ENCODE results near the gene KMO. TPM values are rescaled to one million over a fixed set of nuclear protein-coding genes. Genes with fewer than 3 reads are reported as not detected.
A peak's percentile ranks its signal among the peaks of the same experiment; 100 is the strongest.

KMO gene
- total RNA-seq, 1 experiment from 2014 or later = 1.2 TPM

DNA sequence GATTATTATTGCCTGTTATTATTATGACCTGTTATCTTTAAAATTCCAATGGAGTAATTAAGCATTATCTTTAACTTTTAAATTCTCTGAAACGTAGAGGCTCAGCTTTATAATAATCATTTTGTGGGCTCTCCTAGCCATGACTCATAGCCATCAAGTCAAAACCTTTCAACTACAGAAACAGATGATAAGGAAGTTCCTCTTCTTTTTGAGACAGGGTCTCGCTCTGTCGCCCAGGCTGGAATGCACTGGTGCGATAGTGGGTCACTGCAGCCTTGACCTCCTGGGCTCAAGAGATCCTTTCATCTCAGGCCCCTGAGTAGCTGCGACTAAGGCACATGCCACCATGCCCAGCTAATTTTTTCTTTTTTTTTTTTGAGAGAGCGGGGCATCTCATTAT, 64.5 kb downstream of the KMO start:
- H3K4me1 Mint-ChIP-seq (ENCODE audit: insufficient read depth, unreplicated experiment) = peaks cover 41% of the 10 kb centered on the region
- no TSS peak for BruUV-seq (replicated peaks)

DNA sequence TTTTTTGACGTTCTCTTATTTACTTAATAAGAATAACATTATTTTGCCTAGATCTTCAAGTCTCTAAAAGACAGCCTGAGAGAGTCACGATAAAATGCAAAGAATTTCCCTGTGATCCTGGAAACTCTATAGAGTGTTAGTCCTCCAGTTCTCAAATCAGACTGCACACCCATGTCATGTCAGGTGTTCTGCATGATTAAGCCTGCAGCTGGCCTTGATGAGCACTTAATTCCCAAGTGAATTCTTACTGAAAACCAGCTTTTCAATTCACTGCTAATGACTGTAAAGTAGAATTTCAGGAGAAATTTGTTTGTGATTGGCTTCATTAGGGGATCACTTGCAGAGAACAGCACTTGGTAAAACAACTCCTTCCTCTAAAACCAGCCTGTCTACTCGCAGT, 66.1 kb downstream of the KMO start:
- DNase-seq (ENCODE audit: unreplicated experiment) = no peak
- intact Hi-C loops (cut with micrococcal nuclease) = loop anchor here (10.0 kb wide), 1 partner anchor 793 kb away; no protein-coding TSS in a partner anchor
- POLR2A ChIA-PET = interaction anchor here (1.3 to 2.0 kb wide), 3 partner anchors 8 to 69 kb away, joined by 4 to 6 read pairs (median 4); no protein-coding TSS in a partner anchor
- H3K4me1 Mint-ChIP-seq (ENCODE audit: insufficient read depth, unreplicated experiment) = peaks cover 41% of the 10 kb centered on the region
- no peaks in the 10 kb centered on the region for H3K27me3 Mint-ChIP-seq (ENCODE audit: insufficient read depth, unreplicated experiment)
- no TSS peak for BruUV-seq (replicated peaks)
- CTCF ChIA-PET = interaction anchor here (10.1 kb wide), 1 partner anchor 11 kb away, joined by 155 read pairs; no protein-coding TSS in a partner anchor
- peaks cover 82% of the 10 kb centered on the region for H3K36me3 Mint-ChIP-seq (ENCODE audit: insufficient read depth, unreplicated experiment)
- TF ChIP-seq, protein P1, sequence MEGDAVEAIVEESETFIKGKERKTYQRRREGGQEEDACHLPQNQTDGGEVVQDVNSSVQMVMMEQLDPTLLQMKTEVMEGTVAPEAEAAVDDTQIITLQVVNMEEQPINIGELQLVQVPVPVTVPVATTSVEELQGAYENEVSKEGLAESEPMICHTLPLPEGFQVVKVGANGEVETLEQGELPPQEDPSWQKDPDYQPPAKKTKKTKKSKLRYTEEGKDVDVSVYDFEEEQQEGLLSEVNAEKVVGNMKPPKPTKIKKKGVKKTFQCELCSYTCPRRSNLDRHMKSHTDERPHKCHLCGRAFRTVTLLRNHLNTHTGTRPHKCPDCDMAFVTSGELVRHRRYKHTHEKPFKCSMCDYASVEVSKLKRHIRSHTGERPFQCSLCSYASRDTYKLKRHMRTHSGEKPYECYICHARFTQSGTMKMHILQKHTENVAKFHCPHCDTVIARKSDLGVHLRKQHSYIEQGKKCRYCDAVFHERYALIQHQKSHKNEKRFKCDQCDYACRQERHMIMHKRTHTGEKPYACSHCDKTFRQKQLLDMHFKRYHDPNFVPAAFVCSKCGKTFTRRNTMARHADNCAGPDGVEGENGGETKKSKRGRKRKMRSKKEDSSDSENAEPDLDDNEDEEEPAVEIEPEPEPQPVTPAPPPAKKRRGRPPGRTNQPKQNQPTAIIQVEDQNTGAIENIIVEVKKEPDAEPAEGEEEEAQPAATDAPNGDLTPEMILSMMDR (IDR thresholded peaks at IDR 0.05; ENCODE audit: unreplicated experiment) = no peak
- no peaks in the 10 kb centered on the region for H3K9me3 Mint-ChIP-seq (ENCODE audit: unreplicated experiment)
- no peak overlapping the region for H3K27ac Mint-ChIP-seq (ENCODE audit: low read depth, unreplicated experiment)
- no peak overlapping the region for H3K4me3 Mint-ChIP-seq (ENCODE audit: unreplicated experiment)

More for the DNA sequence above, 64.5 kb downstream of the KMO start:
- peaks cover 69% of the 10 kb centered on the region for H3K36me3 Mint-ChIP-seq (ENCODE audit: insufficient read depth, unreplicated experiment)
- TF ChIP-seq, protein P1 (IDR thresholded peaks at IDR 0.05; ENCODE audit: unreplicated experiment) = no peak
- POLR2A ChIA-PET = interaction anchor here (0.6 to 2.0 kb wide), 5 partner anchors 10 to 246 kb away, joined by 3 to 6 read pairs (median 4); partner anchors contain the start of gene FH
- H3K4me3 Mint-ChIP-seq (ENCODE audit: unreplicated experiment) = no peak overlapping the region
- H3K9me3 Mint-ChIP-seq (ENCODE audit: unreplicated experiment) = no peaks in the 10 kb centered on the region
- no peak for DNase-seq (ENCODE audit: unreplicated experiment)
- intact Hi-C loops (cut with micrococcal nuclease) = loop anchor here (10.0 kb wide), 1 partner anchor 792 kb away; no protein-coding TSS in a partner anchor
- H3K27ac Mint-ChIP-seq (ENCODE audit: low read depth, unreplicated experiment) = peak overlapping the region; percentile 2
- H3K27me3 Mint-ChIP-seq (ENCODE audit: insufficient read depth, unreplicated experiment) = no peaks in the 10 kb centered on the region
- CTCF ChIA-PET = interaction anchor here (0.7 to 10.1 kb wide), 2 partner anchors 13 to 20 kb away, joined by 4 to 155 read pairs; no protein-coding TSS in a partner anchor

DNA sequence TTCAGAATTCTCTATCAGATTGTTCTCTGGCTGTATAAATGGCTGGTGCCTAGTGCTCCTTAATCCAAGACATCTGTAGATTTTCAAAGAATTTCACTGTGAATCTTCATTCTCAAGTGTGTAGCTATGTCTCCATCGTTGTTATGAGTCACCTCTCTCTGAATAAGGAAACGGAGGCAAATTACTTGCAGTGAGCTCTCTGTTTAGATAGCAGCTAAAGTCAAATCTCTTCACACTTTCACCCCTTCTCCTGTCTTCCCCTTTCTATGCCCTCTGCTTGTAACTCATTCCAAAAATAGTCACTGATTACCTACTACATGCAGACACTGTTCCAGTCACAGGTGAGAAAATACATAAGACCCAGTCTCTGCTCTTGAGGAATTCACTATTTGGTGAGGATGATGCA, 68.3 kb downstream of the KMO start:
- CTCF ChIA-PET = interaction anchor here (0.6 to 0.9 kb wide), 2 partner anchors 72 to 234 kb away, joined by 3 to 4 read pairs; no protein-coding TSS in a partner anchor
- peak overlapping the region; percentile 77 for H3K27ac Mint-ChIP-seq (ENCODE audit: low read depth, unreplicated experiment)
- POLR2A ChIA-PET = interaction anchor here (0.6 to 1.4 kb wide), 7 partner anchors 8 to 940 kb away, joined by 3 to 5 read pairs (median 3); no protein-coding TSS in a partner anchor
- no TSS peak for BruUV-seq (replicated peaks)
- H3K9me3 Mint-ChIP-seq (ENCODE audit: unreplicated experiment) = no peaks in the 10 kb centered on the region
- no peaks in the 10 kb centered on the region for H3K27me3 Mint-ChIP-seq (ENCODE audit: insufficient read depth, unreplicated experiment)
- peaks cover 69% of the 10 kb centered on the region for H3K36me3 Mint-ChIP-seq (ENCODE audit: insufficient read depth, unreplicated experiment)
- intact Hi-C loops (cut with micrococcal nuclease) = loop anchor here (1.0 kb wide), 1 partner anchor 8 kb away; no protein-coding TSS in a partner anchor
- DNase-seq (ENCODE audit: unreplicated experiment) = peak; percentile 58
- H3K4me3 Mint-ChIP-seq (ENCODE audit: unreplicated experiment) = no peak overlapping the region
- TF ChIP-seq, protein P1 (IDR thresholded peaks at IDR 0.05; ENCODE audit: unreplicated experiment) = no peak
- H3K4me1 Mint-ChIP-seq (ENCODE audit: insufficient read depth, unreplicated experiment) = peaks cover 52% of the 10 kb centered on the region

GRCh38 chr1:241603731-241604245, 71.6 kb downstream of the KMO start:
- Mint-ChIP-seq H3K27ac (ENCODE audit: low read depth, unreplicated experiment) (peak overlapping the region; percentile 77), H3K27me3 (ENCODE audit: insufficient read depth, unreplicated experiment) (no peaks in the 10 kb centered on the region), H3K4me3 (ENCODE audit: unreplicated experiment) (peak overlapping the region; percentile 23), H3K36me3 (ENCODE audit: insufficient read depth, unreplicated experiment) (peaks cover 48% of the 10 kb centered on the region), H3K9me3 (ENCODE audit: unreplicated experiment) (no peaks in the 10 kb centered on the region), H3K4me1 (ENCODE audit: insufficient read depth, unreplicated experiment) (peaks cover 69% of the 10 kb centered on the region)
- TF ChIP-seq, protein P1 (IDR thresholded peaks at IDR 0.05; ENCODE audit: unreplicated experiment) = no peak
- no TSS peak for BruUV-seq (replicated peaks)
- intact Hi-C loops (cut with micrococcal nuclease) = no loop called here
- ChIA-PET CTCF (interaction anchor here (0.7 to 2.0 kb wide), 4 partner anchors 12 to 1102 kb away, joined by 3 to 10 read pairs (median 4); no protein-coding TSS in a partner anchor), POLR2A (interaction anchor here (0.6 to 2.4 kb wide), 5 partner anchors 10 to 85 kb away, joined by 3 to 16 read pairs (median 5); partner anchors contain the start of genes CHML and OPN3)
- DNase-seq (ENCODE audit: unreplicated experiment) = peak; percentile 86

Data from MCF 10A (cell line).